NOMO-1 (cell line): ENCODE data around the gene DCAF12.
"Not testable (repeated sequence)": the region's sequence is repeated elsewhere in the genome, so short reads cannot be mapped to it uniquely, and the experiment has no call there.

Experiments used
- DNase-seq, 2 experiments: peaks; one replicate each; lab custom pipeline; 2025; ENCODE audit not compliant: unreplicated experiment in 2 of 2; lab: John Stamatoyannopoulos, UW

Gene DCAF12

DNA sequence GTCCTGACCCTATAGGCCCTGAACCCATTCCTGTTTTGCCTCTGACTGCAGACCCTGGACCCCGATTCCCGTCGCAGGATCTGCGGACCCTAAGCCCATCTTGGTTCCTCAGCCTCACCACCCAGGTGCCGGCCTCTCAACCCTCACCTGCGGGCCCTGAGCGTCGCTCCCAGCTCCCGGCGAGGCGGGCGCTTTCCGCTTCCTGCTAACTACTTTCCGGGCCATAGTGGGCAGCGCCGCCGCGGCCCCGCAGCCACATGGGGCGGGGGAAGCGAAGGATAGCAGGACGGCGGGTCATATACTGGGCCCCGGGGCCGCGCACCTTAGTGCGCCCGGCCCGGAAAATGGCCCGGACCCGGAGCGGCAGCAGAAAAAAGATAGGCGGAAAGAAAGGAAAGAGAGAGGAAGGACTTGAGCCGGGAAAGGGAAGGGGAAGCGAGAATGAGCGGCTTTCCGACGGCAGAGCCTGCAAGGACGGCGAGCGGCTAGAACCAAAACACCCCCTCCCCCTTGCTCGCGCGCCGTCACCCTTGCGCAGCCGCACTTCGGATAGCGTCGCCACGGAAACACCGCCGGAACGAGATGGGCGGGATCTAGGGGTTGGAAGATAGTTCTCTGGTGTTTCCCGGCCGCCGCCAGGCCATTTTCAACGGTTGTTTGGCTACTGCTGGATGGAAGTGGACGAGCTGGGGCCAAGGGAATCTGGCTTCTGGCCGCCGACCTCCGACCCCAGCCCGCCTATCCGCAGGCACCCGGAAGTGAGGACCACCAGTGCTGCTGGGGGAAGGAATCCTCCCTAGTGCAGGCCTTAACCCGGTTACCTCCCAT, at the start of gene DCAF12:
DCAF12 (minus strand) TSS at position 492 of the 828 bp plus-strand sequence; CDS start at position 225, 267 bp downstream.
- DNase-seq, result peak; percentile 99

- no peak for DNase-seq
Observed at GRCh38 chr9:34176089-34176488, 49.6 kb upstream of the DCAF12 start.

GRCh38 chr9:34171753-34172535, 45.4 kb upstream of the DCAF12 start:
- peak; percentile 95 to 99 for DNase-seq

GRCh38 chr9:34170237-34170991, 43.9 kb upstream of the DCAF12 start:
- DNase-seq, result no peak

DNA sequence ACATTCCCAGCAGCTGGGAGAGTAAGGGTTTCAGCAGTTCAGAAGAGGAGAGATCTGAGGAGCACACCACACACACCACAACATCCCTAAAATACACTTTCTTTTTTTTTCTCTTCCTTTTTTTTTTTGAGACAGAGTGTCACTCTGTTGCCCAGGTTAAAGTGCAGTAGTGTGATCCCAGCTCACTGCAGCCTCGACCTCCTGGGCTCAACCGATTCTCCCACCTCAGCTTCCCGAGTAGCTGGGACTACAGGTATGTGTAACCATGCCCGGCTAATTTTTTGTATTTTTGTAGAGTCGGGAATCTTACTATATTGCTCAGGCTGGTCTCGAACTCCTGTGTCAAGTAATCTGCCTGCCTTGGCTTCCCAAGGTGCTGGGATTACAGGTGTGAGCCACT, 42.6 kb upstream of the DCAF12 start:
- peak; percentile 47 to 60 for DNase-seq

DNA sequence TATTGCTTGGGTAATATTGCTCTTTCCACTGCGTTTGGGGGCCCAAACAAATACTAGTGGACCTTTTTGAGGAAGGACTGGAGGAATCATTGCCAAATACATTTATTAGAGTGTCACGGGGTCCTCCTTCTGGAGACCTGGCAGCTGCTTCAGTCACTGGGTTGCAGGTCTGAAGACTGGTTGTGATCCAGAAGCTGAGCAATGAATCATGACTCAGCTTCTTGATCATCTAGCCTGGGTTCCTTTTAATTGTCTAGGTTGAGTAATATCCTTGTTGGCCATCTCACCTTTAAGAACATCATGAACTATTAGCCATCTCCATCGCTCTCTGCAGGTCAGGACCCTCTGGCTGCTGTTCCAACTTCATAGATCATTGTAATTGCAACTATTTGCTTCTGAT, 36.9 kb upstream of the DCAF12 start:
- DNase-seq, result peak; percentile 72 to 87

DNA sequence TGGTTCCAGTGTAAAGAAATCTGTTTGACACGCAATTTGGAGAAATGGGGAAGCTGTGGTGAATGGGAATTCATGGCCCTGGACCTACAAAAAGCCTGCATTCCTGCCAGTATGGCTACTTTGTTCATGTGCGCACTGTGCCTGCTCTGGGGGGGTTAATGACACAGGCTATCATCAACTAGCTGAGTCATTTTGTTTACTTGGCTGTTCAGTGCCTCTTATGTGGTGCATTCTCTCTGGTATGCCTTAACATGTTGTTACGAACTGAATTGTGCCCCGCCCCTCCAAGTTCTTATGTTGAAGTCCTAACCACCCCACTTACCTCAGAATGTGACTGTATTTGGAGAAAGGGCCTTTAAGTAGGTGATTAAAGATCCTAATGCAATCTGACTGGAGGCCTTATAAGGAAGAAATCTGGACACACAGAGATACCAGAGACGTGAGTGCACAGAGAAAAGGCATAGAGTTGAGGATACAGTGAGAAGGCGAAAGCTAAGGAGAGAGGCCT, 31.9 kb upstream of the DCAF12 start:
- peak; percentile 35 to 40 for DNase-seq

- no peak for DNase-seq
Observed at GRCh38 chr9:34157898-34158297, 31.4 kb upstream of the DCAF12 start.

DNA sequence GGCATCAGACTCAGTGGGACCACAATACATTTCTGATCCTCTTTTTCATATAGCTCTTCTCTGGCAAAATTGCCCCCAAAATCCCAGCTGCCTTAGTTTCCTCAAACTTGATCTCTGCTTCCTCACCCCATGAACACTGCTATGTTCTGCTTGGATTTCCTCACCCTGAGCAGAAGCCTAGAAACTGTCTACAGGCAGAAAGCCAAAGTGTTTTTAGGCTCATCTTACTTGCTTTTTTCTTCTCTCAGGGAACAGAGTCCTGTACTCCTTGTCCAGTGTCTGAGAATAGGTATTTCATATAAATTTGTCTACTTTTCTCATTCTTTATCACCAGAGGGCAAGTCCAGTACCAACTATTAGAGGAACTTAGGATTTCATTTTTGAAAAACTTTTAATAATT, 30.8 kb upstream of the DCAF12 start:
- DNase-seq, result no peak

DNA sequence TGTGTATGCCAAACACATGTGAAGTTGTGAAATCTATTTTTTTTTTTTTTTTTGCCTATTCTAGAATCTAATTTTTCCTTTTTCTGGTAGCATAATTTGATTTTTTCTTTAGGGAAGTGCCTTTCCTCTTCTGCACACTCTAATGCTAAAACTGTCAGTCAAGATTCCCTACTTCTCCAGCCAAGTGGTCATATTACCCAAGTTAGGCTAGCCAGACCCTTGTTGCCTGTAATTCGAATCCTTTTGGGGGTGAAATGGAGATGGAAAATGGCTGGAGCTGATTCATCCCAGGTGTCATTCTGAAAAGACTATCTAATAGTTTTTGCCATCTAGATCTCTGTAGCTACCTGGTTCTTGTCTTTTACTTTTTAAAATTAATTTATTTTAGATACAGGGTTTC, 27.6 kb upstream of the DCAF12 start:
- no peak for DNase-seq

- no peak for DNase-seq
Observed at GRCh38 chr9:34151398-34151797, 24.9 kb upstream of the DCAF12 start.

- no peak for DNase-seq
Observed at GRCh38 chr9:34145165-34145564, 18.7 kb upstream of the DCAF12 start.

DNA sequence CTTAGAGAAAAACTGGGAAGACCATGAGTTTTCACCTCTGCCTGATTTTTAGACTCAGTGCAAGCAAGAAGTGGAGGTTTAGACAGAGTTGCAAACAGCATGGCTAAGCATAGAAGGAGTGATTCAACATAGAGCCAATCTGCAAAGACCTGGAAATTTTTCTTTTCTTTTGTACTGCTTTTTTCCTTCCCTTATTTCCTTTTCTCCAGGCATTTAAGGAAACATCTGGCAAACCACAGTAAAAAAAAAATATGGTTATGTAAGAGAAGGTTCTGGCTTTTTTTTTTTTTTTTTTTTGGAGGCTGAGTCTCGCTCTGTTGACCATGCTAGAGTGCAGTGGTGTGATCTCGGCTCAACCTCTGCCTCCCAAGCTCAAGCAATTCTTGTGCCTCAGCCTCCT, 16.6 kb upstream of the DCAF12 start:
- DNase-seq, result no peak

DNA sequence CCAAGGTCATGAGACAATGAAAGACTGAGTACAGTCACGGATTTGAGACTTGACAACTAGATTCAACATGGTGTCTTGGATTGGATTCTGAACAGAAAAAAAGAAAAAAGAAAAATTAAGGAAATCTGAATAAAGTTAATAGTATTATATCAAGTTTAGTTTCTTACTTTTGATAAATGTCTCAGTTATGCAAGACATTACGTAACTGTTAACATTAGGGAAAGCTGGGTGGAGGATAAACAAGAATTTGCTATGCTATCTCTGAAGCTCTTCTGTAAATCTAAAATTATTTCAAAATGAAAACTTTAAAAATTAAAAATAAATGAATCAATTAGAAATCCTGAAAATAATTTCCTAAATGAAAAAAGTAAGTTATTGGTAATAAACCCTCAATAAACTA, 14.4 kb upstream of the DCAF12 start:
- DNase-seq, result peak in 1 of 2 experiments; percentile 41

DNA sequence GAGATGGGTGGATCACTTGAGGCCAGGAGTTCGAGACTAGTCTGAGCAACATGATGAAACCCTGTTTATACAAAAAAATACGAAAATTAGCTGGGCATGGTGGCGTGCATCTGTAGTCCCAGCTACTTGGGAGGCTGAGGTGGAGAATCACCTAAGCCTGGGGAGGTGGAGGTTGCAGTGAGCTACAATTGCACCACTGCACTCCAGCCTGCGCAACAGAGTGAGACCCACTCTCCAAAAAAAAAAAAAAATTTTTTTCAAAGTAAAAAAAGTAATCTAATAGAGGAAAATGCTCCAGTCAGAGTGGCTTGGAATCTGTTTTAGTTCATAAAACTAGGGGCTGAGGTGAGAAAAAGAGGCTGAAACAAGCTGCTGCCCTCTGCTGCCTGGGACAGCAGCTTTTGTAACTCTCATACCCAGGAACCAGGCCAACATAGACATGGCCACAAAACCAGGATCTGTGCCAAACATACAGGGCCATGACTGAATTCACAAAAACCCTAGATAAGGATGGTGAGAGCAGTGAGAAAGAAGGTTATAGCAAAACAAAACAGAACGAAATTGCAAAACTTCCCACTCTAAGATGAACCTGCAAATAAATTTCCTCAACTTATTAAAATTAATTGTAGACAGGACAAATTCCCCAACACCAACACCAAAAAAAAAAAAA, 13.1 kb upstream of the DCAF12 start:
- DNase-seq, result peak in 1 of 2 experiments; percentile 13

- not testable (repeated sequence) for DNase-seq
Observed at GRCh38 chr9:34138644-34139043, 12.1 kb upstream of the DCAF12 start.

- no peak for DNase-seq
Observed at GRCh38 chr9:34134521-34134920, 8.0 kb upstream of the DCAF12 start.

GRCh38 chr9:34133436-34133949, 7.0 kb upstream of the DCAF12 start:
- DNase-seq, result no peak

GRCh38 chr9:34131571-34131970, 5.1 kb upstream of the DCAF12 start:
- no peak for DNase-seq
